Gastrocnemius medialis (tissue), 4 donors: ENCODE results near the gene MNX1.

Experiments
- POLR2A ChIP-seq, 2 donors: fragments of 450-650 bp; IDR thresholded peaks; one replicate each; pipeline ENCODE4 v1.6.1; 2017; ENCODE audit warnings: antibody characterized with exemption in 2 of 2, mild to moderate bottlenecking in 2 of 2, moderate library complexity in 2 of 2
- TF ChIP-seq, protein P1 (sequence below), 5 experiments: fragments of 450-650 bp in 3 of 5; fragments of 200-600 bp in 2 of 5; sonication (generic) in 2 of 5; IDR thresholded peaks in 4 of 5; conservative IDR thresholded peaks in 1 of 5; 1 replicate in 4 of 5; 2 replicates in 1 of 5; pipeline ENCODE4 v1.5.1; 2016 to 2019; ENCODE audit warnings: antibody characterized with exemption in 5 of 5, mild to moderate bottlenecking in 3 of 5, moderate library complexity in 3 of 5

DNA sequence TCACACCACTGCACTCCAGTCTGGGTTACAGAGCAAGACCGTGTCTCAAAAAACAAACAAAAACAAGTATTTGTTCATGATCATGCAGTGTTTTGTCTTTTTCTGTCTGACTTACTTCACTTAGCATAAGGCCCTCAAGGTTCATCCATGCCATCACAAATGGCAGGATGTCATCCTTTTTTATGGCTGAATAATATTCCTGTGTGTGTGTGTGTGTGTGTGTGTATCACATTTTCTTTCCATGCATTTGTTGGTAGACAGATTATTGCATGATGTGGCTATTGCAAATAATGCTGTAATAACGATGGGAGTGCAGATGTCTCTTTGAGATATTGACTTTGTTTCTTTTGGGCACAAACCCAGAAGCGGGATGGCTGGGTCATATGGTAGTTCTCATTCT is 14.3 kb upstream of the MNX1 start:
- TF ChIP-seq, protein P1, sequence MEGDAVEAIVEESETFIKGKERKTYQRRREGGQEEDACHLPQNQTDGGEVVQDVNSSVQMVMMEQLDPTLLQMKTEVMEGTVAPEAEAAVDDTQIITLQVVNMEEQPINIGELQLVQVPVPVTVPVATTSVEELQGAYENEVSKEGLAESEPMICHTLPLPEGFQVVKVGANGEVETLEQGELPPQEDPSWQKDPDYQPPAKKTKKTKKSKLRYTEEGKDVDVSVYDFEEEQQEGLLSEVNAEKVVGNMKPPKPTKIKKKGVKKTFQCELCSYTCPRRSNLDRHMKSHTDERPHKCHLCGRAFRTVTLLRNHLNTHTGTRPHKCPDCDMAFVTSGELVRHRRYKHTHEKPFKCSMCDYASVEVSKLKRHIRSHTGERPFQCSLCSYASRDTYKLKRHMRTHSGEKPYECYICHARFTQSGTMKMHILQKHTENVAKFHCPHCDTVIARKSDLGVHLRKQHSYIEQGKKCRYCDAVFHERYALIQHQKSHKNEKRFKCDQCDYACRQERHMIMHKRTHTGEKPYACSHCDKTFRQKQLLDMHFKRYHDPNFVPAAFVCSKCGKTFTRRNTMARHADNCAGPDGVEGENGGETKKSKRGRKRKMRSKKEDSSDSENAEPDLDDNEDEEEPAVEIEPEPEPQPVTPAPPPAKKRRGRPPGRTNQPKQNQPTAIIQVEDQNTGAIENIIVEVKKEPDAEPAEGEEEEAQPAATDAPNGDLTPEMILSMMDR (IDR thresholded peaks at IDR 0.05 in 4 of 5, conservative IDR thresholded peaks at IDR 0.05 in 1 of 5), result no peak
- no peak for TF ChIP-seq POLR2A (IDR thresholded peaks at IDR 0.05)
